ENCODE measurements around the gene VWC2L. TPM values are rescaled to one million over a fixed set of nuclear protein-coding genes. Genes with fewer than 3 reads are reported as not detected.

VWC2L gene
- total RNA-seq, 1 donor from 2014 or later, result not detected

- no peak for ATAC-seq (ENCODE audit: poor library complexity)
- intact Hi-C loops (cut with DNase I), result no loop called here
Measured at GRCh38 chr2:214519258-214519818, 108.5 kb downstream of the VWC2L start.

GRCh38 chr2:214529021-214529420 is 118.2 kb downstream of the VWC2L start:
- intact Hi-C loops (cut with DNase I), result no loop called here
- DNase-seq, result no peak
- ATAC-seq (ENCODE audit: poor library complexity), result no peak

More at GRCh38 chr2:214519258-214519818, 108.5 kb downstream of the VWC2L start:
- DNase-seq, result no peak

GRCh38 chr2:214529514-214529913 is 118.7 kb downstream of the VWC2L start:
- intact Hi-C loops (cut with DNase I), result no loop called here
- DNase-seq, result no peak
- ATAC-seq (ENCODE audit: poor library complexity), result no peak

GRCh38 chr2:214533541-214533940 is 122.7 kb downstream of the VWC2L start:
- intact Hi-C loops (cut with DNase I), result no loop called here
- DNase-seq (no peak), ATAC-seq (ENCODE audit: poor library complexity) (no peak)

- intact Hi-C loops (cut with DNase I), result no loop called here
- DNase-seq (no peak), ATAC-seq (ENCODE audit: poor library complexity) (no peak)
Measured at GRCh38 chr2:214536625-214537024, 125.8 kb downstream of the VWC2L start.

- DNase-seq (no peak), ATAC-seq (ENCODE audit: poor library complexity) (no peak)
- intact Hi-C loops (cut with DNase I), result no loop called here
Measured at GRCh38 chr2:214537929-214538328, 127.1 kb downstream of the VWC2L start.

- no peak for ATAC-seq (ENCODE audit: poor library complexity)
Measured at GRCh38 chr2:214542295-214542694, 131.4 kb downstream of the VWC2L start.

GRCh38 chr2:214542866-214543265 is 132.0 kb downstream of the VWC2L start:
- ATAC-seq (ENCODE audit: poor library complexity), result no peak
- DNase-seq, result no peak
- intact Hi-C loops (cut with DNase I), result no loop called here

More at GRCh38 chr2:214542295-214542694, 131.4 kb downstream of the VWC2L start:
- intact Hi-C loops (cut with DNase I), result no loop called here
- DNase-seq, result no peak

- intact Hi-C loops (cut with DNase I), result no loop called here
- DNase-seq (no peak), ATAC-seq (ENCODE audit: poor library complexity) (no peak)
Measured at GRCh38 chr2:214543386-214543955, 132.6 kb downstream of the VWC2L start.

GRCh38 chr2:214545898-214546542 is 135.2 kb downstream of the VWC2L start:
- ATAC-seq (ENCODE audit: poor library complexity) (no peak), DNase-seq (no peak)
- intact Hi-C loops (cut with DNase I), result no loop called here

- intact Hi-C loops (cut with DNase I), result no loop called here
- DNase-seq (no peak), ATAC-seq (ENCODE audit: poor library complexity) (no peak)
Measured at GRCh38 chr2:214547931-214548330, 137.1 kb downstream of the VWC2L start.

- ATAC-seq (ENCODE audit: poor library complexity) (no peak), DNase-seq (no peak)
- intact Hi-C loops (cut with DNase I), result no loop called here
Measured at GRCh38 chr2:214549946-214550345, 139.1 kb downstream of the VWC2L start.

GRCh38 chr2:214550786-214551185 is 139.9 kb downstream of the VWC2L start:
- ATAC-seq (ENCODE audit: poor library complexity) (no peak), DNase-seq (no peak)
- intact Hi-C loops (cut with DNase I), result no loop called here

- no peak for ATAC-seq (ENCODE audit: poor library complexity)
- intact Hi-C loops (cut with DNase I), result no loop called here
- no peak for DNase-seq
Measured at GRCh38 chr2:214557884-214558283, 147.0 kb downstream of the VWC2L start.

- no peak for ATAC-seq (ENCODE audit: poor library complexity)
- intact Hi-C loops (cut with DNase I), result no loop called here
- no peak for DNase-seq
Measured at GRCh38 chr2:214558341-214558740, 147.5 kb downstream of the VWC2L start.

GRCh38 chr2:214560176-214560575 is 149.3 kb downstream of the VWC2L start:
- intact Hi-C loops (cut with DNase I), result no loop called here
- ATAC-seq (ENCODE audit: poor library complexity) (no peak), DNase-seq (no peak)

- DNase-seq (no peak), ATAC-seq (ENCODE audit: poor library complexity) (no peak)
- intact Hi-C loops (cut with DNase I), result no loop called here
Measured at GRCh38 chr2:214560618-214561190, 149.8 kb downstream of the VWC2L start.

GRCh38 chr2:214565246-214565645 is 154.4 kb downstream of the VWC2L start:
- DNase-seq (no peak), ATAC-seq (ENCODE audit: poor library complexity) (no peak)
- intact Hi-C loops (cut with DNase I), result no loop called here

- ATAC-seq (ENCODE audit: poor library complexity), result no peak
- no peak for DNase-seq
- intact Hi-C loops (cut with DNase I), result no loop called here
Measured at GRCh38 chr2:214566457-214566856, 155.6 kb downstream of the VWC2L start.

GRCh38 chr2:214569419-214570035 is 158.7 kb downstream of the VWC2L start:
- intact Hi-C loops (cut with DNase I), result no loop called here
- DNase-seq (no peak), ATAC-seq (ENCODE audit: poor library complexity) (no peak)

Measured in Right ventricle myocardium superior (tissue), 1 donor.